Breast epithelium (tissue), 3 donors: ENCODE measurements around the gene FEM1A.

Experiments
- CTCF ChIP-seq, 3 donors: fragments of 450-650 bp; IDR thresholded peaks; one replicate each; pipeline ENCODE4 v1.5.1; 2016 to 2017; ENCODE audit warnings: antibody characterized with exemption in 3 of 3, mild to moderate bottlenecking in 3 of 3, moderate library complexity in 3 of 3
- POLR2A ChIP-seq: fragments of 450-650 bp; IDR thresholded peaks from one replicate; pipeline ENCODE4 v1.6.1; 2016; ENCODE audit warnings: antibody characterized with exemption, mild to moderate bottlenecking, moderate library complexity
- POLR2AphosphoS5 ChIP-seq, 3 donors: sonication (generic); formaldehyde crosslinking; IDR thresholded peaks; one replicate each; pipeline ENCODE4 v1.6.1; 2017; ENCODE audit warnings: antibody characterized with exemption in 3 of 3

DNA sequence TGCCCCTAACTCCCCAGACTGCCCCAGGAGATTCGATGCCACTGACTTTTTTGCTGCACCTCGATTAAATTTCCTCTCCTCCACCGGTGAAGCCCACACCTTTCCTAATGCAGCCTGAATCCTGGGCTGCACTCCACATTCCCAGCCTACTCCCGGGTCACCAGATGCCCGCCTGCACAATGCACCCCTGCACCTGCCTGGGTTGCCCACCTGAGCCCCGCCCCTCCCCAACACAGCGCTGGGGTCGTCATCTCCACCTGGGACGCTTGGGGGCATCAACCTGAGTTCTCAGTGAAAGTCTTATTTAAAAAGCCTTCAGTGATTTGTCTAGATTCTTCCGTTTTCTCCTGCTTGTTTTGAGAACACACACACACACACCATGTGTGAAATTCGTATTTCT, 43.3 kb upstream of the FEM1A start:
- TF ChIP-seq CTCF (IDR thresholded peaks at IDR 0.05): no peak
- no peak for TF ChIP-seq POLR2A
- TF ChIP-seq POLR2AphosphoS5 (IDR thresholded peaks at IDR 0.05): no peak
